Transverse colon (tissue), 4 donors: ENCODE data around the gene OR5D13. TPM values are rescaled to one million over a fixed set of nuclear protein-coding genes. Genes with fewer than 3 reads are reported as not detected.

Source experiments
- DNase-seq: peaks from one replicate; pipeline ENCODE4 v3.0.0-alpha.2; 2019
- H3K27ac ChIP-seq, 4 donors: fragments of 200-600 bp; sonication (generic); 2 replicates each; pipeline ENCODE4 v1.5.1; 2016 to 2018; ENCODE audit warnings: inconsistent platforms in 4 of 4
- H3K27me3 ChIP-seq: fragments of 200-600 bp; sonication (generic); 2 replicates; pipeline ENCODE4 v1.5.1; 2017; ENCODE audit warnings: inconsistent platforms
- H3K36me3 ChIP-seq, 4 donors: fragments of 200-600 bp; sonication (generic); 2 replicates each; pipeline ENCODE4 v1.5.1; 2017 to 2019; ENCODE audit warnings: inconsistent platforms in 4 of 4
- H3K4me1 ChIP-seq, 4 donors: fragments of 200-600 bp; sonication (generic); 2 replicates each; pipeline ENCODE4 v1.5.1; 2017 to 2020; ENCODE audit warnings: inconsistent platforms in 4 of 4
- H3K4me3 ChIP-seq, 4 donors: fragments of 200-600 bp; sonication (generic); 1 replicate in 1 of 4; 2 replicates in 3 of 4; pipeline versions ENCODE4 v1.5.1 to v1.6.1; 2017 to 2019; ENCODE audit warnings: inconsistent platforms in 4 of 4
- H3K9me3 ChIP-seq, 2 donors: fragments of 200-600 bp; sonication (generic); 2 replicates each; pipeline ENCODE4 v1.5.1; 2017 to 2019; ENCODE audit warnings: inconsistent platforms in 2 of 2
- EP300 ChIP-seq: sonication (generic); formaldehyde crosslinking; IDR thresholded peaks from one replicate; pipeline ENCODE4 v1.6.1; 2017; ENCODE audit warnings: antibody characterized with exemption, low read depth
- POLR2A ChIP-seq: fragments of 450-650 bp; IDR thresholded peaks from one replicate; pipeline ENCODE4 v1.6.1; 2016; ENCODE audit warnings: antibody characterized with exemption, mild to moderate bottlenecking, moderate library complexity
- POLR2AphosphoS5 ChIP-seq, 3 donors: sonication (generic); formaldehyde crosslinking; IDR thresholded peaks; one replicate each; pipeline ENCODE4 v1.6.1; 2016; ENCODE audit warnings: antibody characterized with exemption in 3 of 3
- WGBS, 2 donors: methylation state at CpG; one replicate each; pipeline ENCODE4 v1.1.5; 2018; ENCODE audit warnings: low coverage in 1 of 2; 5-methylcytosine and 5-hydroxymethylcytosine counted together
- in situ Hi-C, 4 donors: fragments of 200-750 bp; cut with MboI; loops; one replicate each; pipeline versions ENCODE4 v1.15.0 to v1.15.1; 2017; ENCODE audit warnings: low sequenced_read_pairs in 3 of 4, low pct_ligation_motif_present in 1 of 4, low pct_unique_long_range_greater_than_20kb in 1 of 4
- intact Hi-C: fragments of 100-400 bp; cut with DNase I; formaldehyde crosslinking; loops from one replicate; pipeline ENCODE4 v1.15.1; 2023; ENCODE audit warnings: low total_unique reads
- total RNA-seq, 4 donors: library from RNA; depleted of rRNA; stranded (reverse); fragments of >200 nt; gene quantifications; one replicate each; pipeline ENCODE4 v1.1.0, GENCODE V29; 2016
- TF ChIP-seq, protein P1 (sequence below), 5 experiments: fragments of 200-600 bp in 3 of 5; fragments of 450-650 bp in 2 of 5; sonication (generic) in 3 of 5; IDR thresholded peaks; 1 replicate in 2 of 5; 2 replicates in 3 of 5; pipeline ENCODE4 v1.5.1; 2016 to 2017; ENCODE audit warnings: antibody characterized with exemption in 5 of 5, inconsistent platforms in 3 of 5, mild to moderate bottlenecking in 2 of 5, moderate library complexity in 1 of 5

The OR5D13 gene
- total RNA-seq, 4 donors from 2014 or later: not detected

DNA sequence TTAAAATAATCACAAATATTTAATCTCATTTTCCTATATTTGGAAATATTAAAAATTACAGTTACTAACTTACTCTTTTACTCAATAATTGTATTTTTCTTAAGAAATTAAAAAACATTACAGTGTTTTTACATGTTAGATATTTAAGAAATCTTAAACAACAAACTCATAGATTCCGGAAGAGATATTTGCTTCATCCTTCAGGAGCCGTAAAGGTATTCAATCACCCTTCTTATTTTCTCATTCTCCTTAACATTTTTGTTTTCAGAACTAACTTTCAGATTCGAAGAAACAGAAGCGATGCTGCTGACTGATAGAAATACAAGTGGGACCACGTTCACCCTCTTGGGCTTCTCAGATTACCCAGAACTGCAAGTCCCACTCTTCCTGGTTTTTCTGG lies 46.1 kb downstream of the OR5D13 start, which contains the start of gene OR5D18:
Gene OR5D18, plus strand, starts transcription at position 301 of the 400 bp plus-strand sequence. Its CDS starts 0 bp downstream, at position 301.
- Histone ChIP-seq H3K4me3 (no peak within 1 kb of the TSS), H3K27me3 (no peaks in the 10 kb centered on the region), H3K4me1 (no peaks in the 10 kb centered on the region), H3K36me3 (no peaks in the 10 kb centered on the region), H3K9me3 (peaks cover 0 to 2% of the 10 kb centered on the region in 2 donors), H3K27ac (no peak within 1 kb of the TSS)
- 82 to 86% methylated on average over 4 to 5 of the region's 5 CpGs for WGBS, 2 donors
- DNase-seq: no peak
- no peak for TF ChIP-seq EP300
- TF ChIP-seq, protein P1, sequence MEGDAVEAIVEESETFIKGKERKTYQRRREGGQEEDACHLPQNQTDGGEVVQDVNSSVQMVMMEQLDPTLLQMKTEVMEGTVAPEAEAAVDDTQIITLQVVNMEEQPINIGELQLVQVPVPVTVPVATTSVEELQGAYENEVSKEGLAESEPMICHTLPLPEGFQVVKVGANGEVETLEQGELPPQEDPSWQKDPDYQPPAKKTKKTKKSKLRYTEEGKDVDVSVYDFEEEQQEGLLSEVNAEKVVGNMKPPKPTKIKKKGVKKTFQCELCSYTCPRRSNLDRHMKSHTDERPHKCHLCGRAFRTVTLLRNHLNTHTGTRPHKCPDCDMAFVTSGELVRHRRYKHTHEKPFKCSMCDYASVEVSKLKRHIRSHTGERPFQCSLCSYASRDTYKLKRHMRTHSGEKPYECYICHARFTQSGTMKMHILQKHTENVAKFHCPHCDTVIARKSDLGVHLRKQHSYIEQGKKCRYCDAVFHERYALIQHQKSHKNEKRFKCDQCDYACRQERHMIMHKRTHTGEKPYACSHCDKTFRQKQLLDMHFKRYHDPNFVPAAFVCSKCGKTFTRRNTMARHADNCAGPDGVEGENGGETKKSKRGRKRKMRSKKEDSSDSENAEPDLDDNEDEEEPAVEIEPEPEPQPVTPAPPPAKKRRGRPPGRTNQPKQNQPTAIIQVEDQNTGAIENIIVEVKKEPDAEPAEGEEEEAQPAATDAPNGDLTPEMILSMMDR (IDR thresholded peaks at IDR 0.05): no peak
- no peak for TF ChIP-seq POLR2AphosphoS5 (IDR thresholded peaks at IDR 0.05)
- no peak for TF ChIP-seq POLR2A
- in situ Hi-C loops: no loop called here
- intact Hi-C loops: no loop called here

Other genes starting within 250 kb of the OR5D13 start
- not detected for gene OR4C15, start 219.0 kb upstream of the OR5D13 start, total RNA-seq
- gene OR4C16, start 201.3 kb upstream of the OR5D13 start, total RNA-seq: not detected
- not detected for gene OR4C11, start 165.8 kb upstream of the OR5D13 start, total RNA-seq
- not detected for gene OR4P4, start 138.3 kb upstream of the OR5D13 start, total RNA-seq
- gene OR4S2, start 125.1 kb upstream of the OR5D13 start, total RNA-seq: not detected
- gene OR4C6, start 111.2 kb upstream of the OR5D13 start, total RNA-seq: not detected
- not detected for gene OR5D14, start 22.1 kb downstream of the OR5D13 start, total RNA-seq
- gene OR5L1, start 37.9 kb downstream of the OR5D13 start, total RNA-seq: not detected
- gene OR5D18, start 46.2 kb downstream of the OR5D13 start, total RNA-seq: not detected
- gene OR5L2, start 53.8 kb downstream of the OR5D13 start, total RNA-seq: not detected
- gene OR5D16, start 65.3 kb downstream of the OR5D13 start, total RNA-seq: not detected
- not detected for gene TRIM51, start 109.9 kb downstream of the OR5D13 start, total RNA-seq
- gene OR5W2, start 141.1 kb downstream of the OR5D13 start, total RNA-seq: not detected
- not detected for gene OR5I1, start 163.0 kb downstream of the OR5D13 start, total RNA-seq
- not detected for gene OR10AG1, start 196.5 kb downstream of the OR5D13 start, total RNA-seq
- gene OR5F1, start 221.2 kb downstream of the OR5D13 start, total RNA-seq: not detected